Esophagus squamous epithelium (tissue), 5 donors: ENCODE results near the gene ANO8. TPM values are rescaled to one million over a fixed set of nuclear protein-coding genes. Genes with fewer than 3 reads are reported as not detected.

Source experiments
- DNase-seq: peaks from one replicate; lab custom pipeline; 2025; lab: John Stamatoyannopoulos, UW
- H3K27ac ChIP-seq, 4 donors: fragments of 200-600 bp; sonication (generic); one replicate each; pipeline ENCODE4 v1.5.1; 2016 to 2019; ENCODE audit warnings: mild to moderate bottlenecking in 1 of 4
- H3K27me3 ChIP-seq, 4 donors: fragments of 200-600 bp; sonication (generic); 1 replicate in 3 of 4; 2 replicates in 1 of 4; pipeline versions ENCODE4 v1.5.1 to v1.6.0; 2017 to 2021; ENCODE audit warnings: antibody characterized with exemption in 1 of 4
- H3K36me3 ChIP-seq, 3 donors: fragments of 200-600 bp; sonication (generic); one replicate each; pipeline ENCODE4 v1.5.1; 2016 to 2019
- H3K4me1 ChIP-seq, 3 donors: fragments of 200-600 bp; sonication (generic); one replicate each; pipeline ENCODE4 v1.5.1; 2017 to 2019
- H3K4me3 ChIP-seq, 4 donors: fragments of 200-600 bp; sonication (generic); 1 replicate in 3 of 4; 2 replicates in 1 of 4; pipeline ENCODE4 v1.5.1; 2016 to 2019; ENCODE audit warnings: mild to moderate bottlenecking in 2 of 4, moderate library complexity in 1 of 4
- H3K9me3 ChIP-seq, 3 donors: fragments of 200-600 bp; sonication (generic); one replicate each; pipeline ENCODE4 v1.5.1; 2016 to 2019
- CTCF ChIP-seq, 6 experiments: fragments of 450-650 bp in 4 of 6; fragments of 200-600 bp in 2 of 6; sonication (generic) in 2 of 6; IDR thresholded peaks; one replicate each; pipeline ENCODE4 v1.5.1; 2016 to 2019; ENCODE audit warnings: antibody characterized with exemption in 6 of 6, mild to moderate bottlenecking in 4 of 6, moderate library complexity in 4 of 6
- POLR2A ChIP-seq, 4 donors: fragments of 450-650 bp; IDR thresholded peaks; one replicate each; pipeline ENCODE4 v1.6.1; 2017; ENCODE audit warnings: antibody characterized with exemption in 4 of 4, mild to moderate bottlenecking in 4 of 4, moderate library complexity in 3 of 4
- WGBS, 2 donors: methylation state at CpG; one replicate each; pipeline ENCODE4 v1.1.5; 2018; 5-methylcytosine and 5-hydroxymethylcytosine counted together
- intact Hi-C: fragments of 100-400 bp; cut with DNase I; formaldehyde crosslinking; loops from one replicate; pipeline ENCODE4 v1.15.0; 2022
- total RNA-seq, 4 donors: library from RNA; depleted of rRNA; stranded (reverse); fragments of >200 nt; gene quantifications; one replicate each; pipeline ENCODE4 v1.1.0, GENCODE V29; 2016
- donor health status: DM: yes; HTN: yes; CAD: no.

Gene ANO8
- total RNA-seq, 4 donors from 2014 or later, result 3.8 to 19.1 (median 6.5) TPM

GRCh38 chr19:17351815-17352435, 17.3 kb upstream of the ANO8 start:
- H3K4me1 ChIP-seq, result peaks cover 7 to 39% (median 9%) of the 10 kb centered on the region in 3 donors
- H3K4me3 ChIP-seq, result no peak overlapping the region
- no peaks in the 10 kb centered on the region for H3K36me3 ChIP-seq
- H3K27ac ChIP-seq, result peak overlapping the region in 2 of 4 donors; percentile 11 to 38
- no peaks in the 10 kb centered on the region for H3K9me3 ChIP-seq
- no peak for DNase-seq
- intact Hi-C loops, result no loop called here
- H3K27me3 ChIP-seq, result peaks cover 0 to 31% (median 0%) of the 10 kb centered on the region in 4 donors
- TF ChIP-seq POLR2A (IDR thresholded peaks at IDR 0.05) (no peak), CTCF (IDR thresholded peaks at IDR 0.05) (no peak)
- WGBS, 2 donors, result 86 to 89% methylated on average over 33 to 34 of the region's 45 CpGs

- Histone ChIP-seq H3K4me1 (peaks cover 7 to 52% (median 13%) of the 10 kb centered on the region in 3 donors), H3K27ac (peak overlapping the region in 3 of 4 donors; percentile 43 to 75 (median 72)), H3K36me3 (peaks cover 0 to under 1% (median 0%) of the 10 kb centered on the region in 3 donors), H3K9me3 (no peaks in the 10 kb centered on the region), H3K4me3 (peak overlapping the region in 1 of 4 donors; percentile 22), H3K27me3 (peaks cover 0 to 31% (median 0%) of the 10 kb centered on the region in 4 donors)
- TF ChIP-seq CTCF (IDR thresholded peaks at IDR 0.05), result no peak
- TF ChIP-seq POLR2A (IDR thresholded peaks at IDR 0.05), result no peak
- no peak for DNase-seq
- 8 to 11% methylated on average over 10 to 12 of the region's 12 CpGs for WGBS, 2 donors
- intact Hi-C loops, result no loop called here
Measured at GRCh38 chr19:17348700-17349099, 14.0 kb upstream of the ANO8 start.

GRCh38 chr19:17347877-17348276, 13.2 kb upstream of the ANO8 start:
- TF ChIP-seq POLR2A (IDR thresholded peaks at IDR 0.05) (no peak), CTCF (IDR thresholded peaks at IDR 0.05) (no peak)
- intact Hi-C loops, result loop anchor here (2.0 kb wide), 1 partner anchor 37 kb away; no protein-coding TSS in a partner anchor
- Histone ChIP-seq H3K27ac (peak overlapping the region; percentile 4 to 82 (median 58)), H3K36me3 (peaks cover 0 to 4% (median 0%) of the 10 kb centered on the region in 3 donors), H3K4me3 (no peak overlapping the region), H3K4me1 (peaks cover 7 to 52% (median 13%) of the 10 kb centered on the region in 3 donors), H3K27me3 (peaks cover 0 to 27% (median 0%) of the 10 kb centered on the region in 4 donors), H3K9me3 (no peaks in the 10 kb centered on the region)
- DNase-seq, result no peak
- 47 to 74% methylated on average over 2 of the region's 2 CpGs for WGBS, 2 donors

- Histone ChIP-seq H3K27me3 (peaks cover 0 to 23% (median 0%) of the 10 kb centered on the region in 4 donors), H3K4me3 (no peak overlapping the region), H3K27ac (peak overlapping the region in 3 of 4 donors; percentile 43 to 82 (median 72)), H3K9me3 (no peaks in the 10 kb centered on the region), H3K36me3 (peaks cover 0 to 6% (median 0%) of the 10 kb centered on the region in 3 donors), H3K4me1 (peaks cover 7 to 52% (median 13%) of the 10 kb centered on the region in 3 donors)
- intact Hi-C loops, result loop anchor here (2.0 kb wide), 1 partner anchor 37 kb away; no protein-coding TSS in a partner anchor
- TF ChIP-seq POLR2A (IDR thresholded peaks at IDR 0.05) (no peak), CTCF (IDR thresholded peaks at IDR 0.05) (no peak)
- WGBS, 2 donors, result 14 to 21% methylated on average over 5 of the region's 6 CpGs
- DNase-seq, result no peak
Measured at GRCh38 chr19:17347361-17347760, 12.7 kb upstream of the ANO8 start.

- H3K27me3 ChIP-seq, result peaks cover 0 to 15% (median 0%) of the 10 kb centered on the region in 4 donors
- H3K4me3 ChIP-seq, result no peak overlapping the region
- peaks cover 7 to 44% (median 13%) of the 10 kb centered on the region in 3 donors for H3K4me1 ChIP-seq
- intact Hi-C loops, result loop anchor here (2.0 kb wide), 1 partner anchor 39 kb away; no protein-coding TSS in a partner anchor
- DNase-seq, result no peak
- no peaks in the 10 kb centered on the region for H3K9me3 ChIP-seq
- H3K36me3 ChIP-seq, result peaks cover 0 to 18% (median 0%) of the 10 kb centered on the region in 3 donors
- WGBS, 2 donors, result 18 to 76% methylated on average over 5 to 18 of the region's 24 CpGs
- TF ChIP-seq CTCF (IDR thresholded peaks at IDR 0.05) (peak; percentile 92 to 96 (median 94)), POLR2A (IDR thresholded peaks at IDR 0.05) (no peak)
- peak overlapping the region in 2 of 4 donors; percentile 33 to 72 for H3K27ac ChIP-seq
Measured at GRCh38 chr19:17346109-17346671, 11.5 kb upstream of the ANO8 start.
